Measurements from ENCODE around the gene ZNF860.
A peak's percentile ranks its signal among the peaks of the same experiment; 100 is the strongest.
"Not testable (repeated sequence)": the region's sequence is repeated elsewhere in the genome, so short reads cannot be mapped to it uniquely, and the experiment has no call there.

Gene ZNF860

GRCh38 chr3:31962801-31963205 lies 18.7 kb upstream of the ZNF860 start:
- DNase-seq, result peak; percentile 5

GRCh38 chr3:31966978-31967591 lies 14.5 kb upstream of the ZNF860 start:
- DNase-seq, result no peak

GRCh38 chr3:31967592-31967991 lies 14.0 kb upstream of the ZNF860 start:
- no peak for DNase-seq

- no peak for DNase-seq
Observed at GRCh38 chr3:31968369-31968926, 13.1 kb upstream of the ZNF860 start.

GRCh38 chr3:31968927-31969418 lies 12.6 kb upstream of the ZNF860 start:
- DNase-seq, result no peak

GRCh38 chr3:31971607-31972006 lies 9.9 kb upstream of the ZNF860 start:
- DNase-seq, result no peak

- no peak for DNase-seq
Observed at GRCh38 chr3:31973081-31973480, 8.5 kb upstream of the ZNF860 start.

GRCh38 chr3:31973837-31974236 lies 7.7 kb upstream of the ZNF860 start:
- DNase-seq, result no peak

- DNase-seq, result no peak
Observed at GRCh38 chr3:31974471-31974870, 7.1 kb upstream of the ZNF860 start.

- no peak for DNase-seq
Observed at GRCh38 chr3:31974964-31975363, 6.6 kb upstream of the ZNF860 start.

GRCh38 chr3:31976302-31976701 lies 5.2 kb upstream of the ZNF860 start:
- DNase-seq, result no peak

GRCh38 chr3:31977736-31978135 lies 3.8 kb upstream of the ZNF860 start:
- no peak for DNase-seq

- DNase-seq, result no peak
Observed at GRCh38 chr3:31978553-31978952, 3.0 kb upstream of the ZNF860 start.

GRCh38 chr3:31979001-31979697 lies 2.4 kb upstream of the ZNF860 start:
- no peak for DNase-seq

GRCh38 chr3:31980530-31981205 lies 882 bp upstream of the ZNF860 start:
- DNase-seq, result peak; percentile 5

GRCh38 chr3:31984321-31984720 lies 2.8 kb downstream of the ZNF860 start:
- no peak for DNase-seq

- no peak for DNase-seq
Observed at GRCh38 chr3:31985831-31986230, 4.3 kb downstream of the ZNF860 start.

GRCh38 chr3:31988271-31988670 lies 6.7 kb downstream of the ZNF860 start:
- DNase-seq, result no peak

GRCh38 chr3:31992995-31993394 lies 11.4 kb downstream of the ZNF860 start:
- DNase-seq, result not testable (repeated sequence)

GRCh38 chr3:31993843-31994242 lies 12.3 kb downstream of the ZNF860 start:
- no peak for DNase-seq

GRCh38 chr3:31995026-31995425 lies 13.5 kb downstream of the ZNF860 start:
- not testable (repeated sequence) for DNase-seq

GRCh38 chr3:31996195-31996594 lies 14.6 kb downstream of the ZNF860 start:
- no peak for DNase-seq

- no peak for DNase-seq
Observed at GRCh38 chr3:31997500-31997899, 15.9 kb downstream of the ZNF860 start.

Data from hematopoietic multipotent progenitor cell treated with erythropoietin and hydrocortisone succinate and interleukin-3 and kit ligand, for 6 days (in vitro differentiated cells).